Activated naive CD4-positive, alpha-beta T cell treated with anti-CD3 and anti-CD28 coated beads, Interleukin-2, amount 50 U/mL, for 24 hours (primary cell): ENCODE measurements around the gene HDAC10.
"Not testable (repeated sequence)": the region's sequence is repeated elsewhere in the genome, so short reads cannot be mapped to it uniquely, and the experiment has no call there.

ENCODE experiments used
- H3K27ac Mint-ChIP-seq: one replicate; pipeline ENCODE4 v1.8.0; 2021; ENCODE audit warnings: mild to moderate bottlenecking, mixed read lengths
- H3K27me3 Mint-ChIP-seq: one replicate; pipeline ENCODE4 v1.8.0; 2021; ENCODE audit warnings: mixed read lengths
- H3K36me3 Mint-ChIP-seq: one replicate; pipeline ENCODE4 v1.8.0; 2021; ENCODE audit warnings: mixed read lengths
- H3K4me1 Mint-ChIP-seq: one replicate; pipeline ENCODE4 v1.8.0; 2021; ENCODE audit warnings: mixed read lengths
- H3K4me3 Mint-ChIP-seq: one replicate; pipeline ENCODE4 v1.8.0; 2021; ENCODE audit warnings: mild to moderate bottlenecking, mixed read lengths
- H3K9me3 Mint-ChIP-seq: one replicate; pipeline ENCODE4 v1.8.0; 2021; ENCODE audit warnings: mixed read lengths

HDAC10 gene

DNA sequence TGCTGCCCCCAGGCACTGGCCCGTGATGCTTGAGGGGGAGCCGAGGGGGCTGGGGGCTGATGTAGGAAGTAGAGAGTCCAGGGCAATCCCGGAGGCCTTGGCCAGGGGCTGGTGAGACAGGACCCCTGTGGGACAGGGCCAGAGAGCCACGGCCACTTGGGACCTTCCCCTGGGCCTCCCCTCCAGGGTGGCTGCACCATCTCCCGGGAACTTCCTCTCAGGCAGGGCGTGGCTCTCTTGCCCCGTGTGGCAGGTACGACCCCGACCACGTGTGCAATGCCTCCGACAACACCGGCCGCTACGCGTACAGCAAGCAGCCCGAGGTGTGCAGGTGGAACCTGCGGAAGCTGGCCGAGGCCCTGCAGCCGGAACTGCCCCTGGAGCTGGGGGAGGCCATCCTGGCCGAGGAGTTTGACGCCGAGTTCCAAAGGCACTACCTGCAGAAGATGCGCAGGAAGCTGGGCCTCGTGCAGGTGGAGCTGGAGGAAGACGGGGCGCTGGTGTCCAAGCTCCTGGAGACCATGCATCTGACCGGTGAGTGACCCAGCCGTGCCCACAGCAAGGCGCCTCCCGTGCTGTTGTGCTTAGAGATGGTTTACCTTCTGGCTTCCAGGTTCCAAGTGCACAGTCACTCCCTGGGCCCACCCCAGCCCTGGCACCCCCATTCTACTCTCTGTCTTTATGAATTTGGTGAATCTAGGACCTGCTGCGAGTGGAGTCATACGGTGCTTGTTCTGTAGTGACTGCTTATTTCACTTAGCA is 40.5 kb downstream of the HDAC10 start:
- no peak overlapping the region for H3K4me3 Mint-ChIP-seq
- peaks cover 8% of the 10 kb centered on the region for H3K36me3 Mint-ChIP-seq
- peaks cover 25% of the 10 kb centered on the region for H3K4me1 Mint-ChIP-seq
- no peaks in the 10 kb centered on the region for H3K9me3 Mint-ChIP-seq
- no peak overlapping the region for H3K27ac Mint-ChIP-seq
- no peaks in the 10 kb centered on the region for H3K27me3 Mint-ChIP-seq

DNA sequence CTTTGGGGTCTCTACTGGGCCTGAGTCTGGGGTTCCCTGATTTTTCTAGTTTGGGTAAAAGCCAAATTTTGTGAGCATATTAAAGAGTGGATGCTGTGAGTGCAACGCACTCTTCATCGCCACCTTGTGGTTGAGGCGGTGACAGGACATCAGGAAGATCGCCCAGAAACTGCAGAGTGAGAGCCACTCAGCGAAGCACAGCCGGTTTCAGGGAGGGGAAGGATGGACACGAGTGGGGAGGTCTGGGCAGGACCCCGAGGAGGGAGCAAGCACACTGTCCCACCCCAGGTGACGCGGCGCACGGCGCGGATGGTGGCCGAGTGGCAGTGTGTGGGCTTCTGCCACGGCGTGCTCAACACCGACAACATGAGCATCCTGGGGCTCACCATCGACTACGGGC is 41.2 kb downstream of the HDAC10 start:
- H3K27ac Mint-ChIP-seq: peak overlapping the region; percentile 60
- H3K4me1 Mint-ChIP-seq: peaks cover 28% of the 10 kb centered on the region
- H3K27me3 Mint-ChIP-seq: no peaks in the 10 kb centered on the region
- no peak overlapping the region for H3K4me3 Mint-ChIP-seq
- H3K9me3 Mint-ChIP-seq: no peaks in the 10 kb centered on the region
- peaks cover 7% of the 10 kb centered on the region for H3K36me3 Mint-ChIP-seq

DNA sequence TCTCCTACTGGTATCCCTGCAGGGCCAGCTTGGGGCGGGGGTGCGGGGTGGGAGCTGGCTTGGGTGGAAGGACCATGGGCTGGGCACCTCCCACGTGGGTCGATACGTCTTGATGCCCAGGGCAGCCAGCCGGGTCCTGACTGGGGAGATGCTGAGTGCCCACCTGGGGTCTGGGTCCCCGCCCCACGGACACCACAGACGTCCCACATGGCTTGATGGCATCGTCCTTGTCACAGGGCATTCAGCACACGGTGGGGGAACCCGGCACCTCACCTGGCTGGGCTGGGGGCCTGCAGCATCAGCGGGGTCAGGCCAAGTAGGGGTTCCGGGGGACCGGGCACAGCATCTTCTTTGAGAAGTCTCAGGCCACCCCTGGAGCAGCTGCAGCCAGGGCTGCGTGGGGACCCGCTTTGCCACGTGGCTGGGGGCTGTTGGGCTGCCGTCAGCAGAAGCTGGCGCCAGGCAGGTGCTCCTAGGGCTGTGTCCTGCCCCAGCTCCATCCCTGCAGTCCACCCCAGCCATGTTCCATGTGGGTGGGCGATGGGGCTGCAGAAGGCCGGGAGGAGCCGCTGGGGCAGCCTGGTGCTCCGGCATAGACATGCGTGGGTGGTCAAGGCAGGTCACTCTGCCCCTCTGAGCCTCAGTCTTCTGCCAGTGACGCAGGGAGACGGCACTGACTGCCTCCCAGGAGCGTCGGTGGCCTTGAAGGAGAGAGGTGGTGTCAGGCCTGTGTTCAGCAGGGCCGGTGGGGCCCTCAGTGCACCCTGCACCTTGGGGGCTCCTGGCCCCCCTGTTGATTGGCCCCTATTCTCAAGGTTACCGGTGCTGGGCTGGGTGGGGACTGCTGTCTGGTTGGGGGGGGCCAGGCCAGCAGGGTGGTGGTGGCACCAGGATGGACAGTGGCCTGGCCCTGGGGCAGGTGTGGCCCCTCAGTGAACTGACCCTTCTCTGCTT is 41.8 kb downstream of the HDAC10 start:
- H3K4me3 Mint-ChIP-seq: no peak overlapping the region
- peaks cover 5% of the 10 kb centered on the region for H3K36me3 Mint-ChIP-seq
- peak overlapping the region; percentile 60 for H3K27ac Mint-ChIP-seq
- no peaks in the 10 kb centered on the region for H3K9me3 Mint-ChIP-seq
- peaks cover 29% of the 10 kb centered on the region for H3K4me1 Mint-ChIP-seq
- no peaks in the 10 kb centered on the region for H3K27me3 Mint-ChIP-seq

DNA sequence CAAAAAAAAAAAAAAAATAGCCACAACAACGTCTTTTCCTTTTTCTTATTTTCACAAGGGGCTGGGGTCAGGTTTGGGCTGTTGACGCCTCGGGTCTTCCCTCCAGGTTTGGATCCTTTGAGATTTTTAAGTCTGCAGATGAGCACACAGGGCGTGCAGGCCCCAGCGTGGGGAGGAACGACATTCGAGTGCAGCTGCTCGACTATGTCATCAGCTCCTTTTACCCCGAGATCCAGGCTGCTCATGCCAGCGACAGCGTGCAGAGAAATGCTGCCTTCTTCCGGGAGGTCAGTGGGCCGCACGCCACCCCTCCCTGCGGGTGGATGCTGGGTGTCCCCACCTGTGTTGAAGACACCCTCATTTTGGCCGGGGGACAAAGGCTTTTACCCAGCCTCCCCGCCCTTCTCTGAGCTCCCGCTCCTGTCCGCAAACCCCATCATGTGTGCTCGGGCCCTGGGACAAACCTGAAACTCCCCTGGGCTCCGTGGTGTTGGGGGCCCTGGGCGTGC is 42.6 kb downstream of the HDAC10 start:
- H3K4me1 Mint-ChIP-seq: peaks cover 24% of the 10 kb centered on the region
- H3K4me3 Mint-ChIP-seq: no peak overlapping the region
- no peaks in the 10 kb centered on the region for H3K9me3 Mint-ChIP-seq
- H3K36me3 Mint-ChIP-seq: peaks cover 5% of the 10 kb centered on the region
- H3K27me3 Mint-ChIP-seq: no peaks in the 10 kb centered on the region
- H3K27ac Mint-ChIP-seq: no peak overlapping the region

DNA sequence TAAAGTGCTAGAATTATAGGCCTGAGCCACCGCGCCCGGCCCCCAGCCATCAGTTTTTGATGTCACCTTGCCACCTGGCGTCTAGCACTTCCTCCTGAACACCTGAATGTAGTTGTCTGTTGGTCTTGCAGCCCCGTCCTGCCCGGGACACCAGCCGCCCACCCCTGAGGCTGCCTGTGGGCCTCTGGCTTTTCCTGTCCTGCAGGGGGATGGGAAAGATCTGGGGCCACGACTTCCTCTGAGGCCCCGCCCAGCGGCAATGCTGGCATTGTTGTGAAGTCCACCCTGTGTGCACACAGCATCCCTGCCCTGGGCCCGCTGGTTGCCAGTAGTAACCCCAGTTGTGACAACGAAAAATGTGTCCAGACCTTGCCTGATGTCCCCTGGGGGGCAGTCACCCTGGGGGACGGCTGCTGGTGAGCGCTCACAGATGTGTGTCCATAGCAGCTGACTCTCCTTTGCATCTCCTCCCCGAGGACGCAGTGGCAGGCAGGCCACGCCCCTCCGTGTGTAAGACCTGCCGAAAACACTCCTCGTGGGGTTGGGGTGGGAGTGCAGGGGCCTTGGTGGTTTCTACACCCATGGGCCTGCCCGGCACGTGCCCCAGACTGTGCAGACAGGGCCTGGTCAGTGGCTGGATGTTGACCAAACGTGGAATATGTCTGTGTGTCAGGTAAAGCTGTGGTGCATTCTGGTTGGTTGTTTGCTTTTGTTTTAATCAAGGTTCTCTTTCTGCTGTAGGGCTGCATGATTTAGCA is 43.5 kb downstream of the HDAC10 start:
- no peaks in the 10 kb centered on the region for H3K27me3 Mint-ChIP-seq
- no peaks in the 10 kb centered on the region for H3K9me3 Mint-ChIP-seq
- peaks cover 2% of the 10 kb centered on the region for H3K36me3 Mint-ChIP-seq
- H3K4me3 Mint-ChIP-seq: no peak overlapping the region
- peaks cover 21% of the 10 kb centered on the region for H3K4me1 Mint-ChIP-seq
- H3K27ac Mint-ChIP-seq: no peak overlapping the region

DNA sequence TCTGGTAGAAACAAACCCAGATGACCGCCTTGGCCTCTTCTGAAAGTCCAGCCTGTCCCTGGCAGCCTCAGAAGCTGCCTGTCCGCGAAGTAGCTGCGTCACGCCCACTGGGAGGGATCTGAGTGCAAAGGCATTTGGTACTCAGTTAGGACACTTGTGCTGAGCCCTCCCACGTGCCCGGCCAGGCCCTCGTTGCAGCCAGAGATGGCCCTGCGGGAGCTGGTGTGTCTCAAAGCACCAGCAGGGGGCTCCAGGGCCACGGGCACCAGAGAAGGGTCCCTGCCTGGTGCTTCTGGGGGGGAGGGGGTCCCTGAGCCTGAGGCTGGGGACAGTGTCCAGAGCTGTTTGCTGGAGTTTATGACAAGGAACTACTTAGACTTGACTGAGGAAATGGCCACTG is 44.5 kb downstream of the HDAC10 start:
- Mint-ChIP-seq H3K27ac (no peak overlapping the region), H3K4me3 (no peak overlapping the region), H3K27me3 (no peaks in the 10 kb centered on the region), H3K4me1 (peaks cover 28% of the 10 kb centered on the region), H3K36me3 (peaks cover 2% of the 10 kb centered on the region), H3K9me3 (no peaks in the 10 kb centered on the region)

DNA sequence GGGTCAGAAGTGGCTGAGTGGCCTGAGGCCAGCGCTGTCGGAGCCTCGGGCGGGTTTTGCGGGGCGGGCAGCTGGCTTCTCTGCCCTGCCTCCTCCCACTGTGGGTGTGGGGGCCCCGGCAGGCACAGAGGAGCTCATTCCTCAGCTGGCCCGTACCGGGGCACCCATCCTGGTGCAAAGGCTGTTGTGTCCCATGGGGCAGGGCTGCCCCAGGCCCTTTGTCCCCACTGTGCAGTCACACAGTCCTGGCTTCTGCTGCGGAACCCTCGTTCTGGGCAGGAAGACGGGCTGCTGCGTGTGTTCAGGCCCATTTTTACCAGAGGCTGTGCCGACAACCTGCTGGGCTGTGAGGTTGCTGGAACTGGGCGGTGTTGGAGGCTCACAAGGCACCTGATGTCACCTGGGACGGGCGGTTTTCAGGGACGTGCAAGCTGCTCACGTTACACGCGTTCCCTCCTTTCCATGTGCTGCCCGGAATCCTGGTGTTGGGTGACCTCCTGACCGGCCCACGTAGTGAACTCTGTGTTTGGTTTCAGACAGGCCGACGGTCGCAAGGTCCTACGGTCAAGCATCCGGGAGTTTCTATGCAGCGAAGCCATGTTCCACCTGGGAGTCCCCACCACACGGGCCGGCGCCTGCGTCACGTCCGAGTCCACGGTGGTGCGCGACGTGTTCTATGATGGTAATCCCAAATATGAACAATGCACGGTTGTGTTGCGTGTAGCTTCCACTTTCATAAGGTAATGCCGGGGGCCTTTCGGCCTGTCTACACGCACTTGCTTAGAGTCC is 45.1 kb downstream of the HDAC10 start:
- H3K27me3 Mint-ChIP-seq: no peaks in the 10 kb centered on the region
- peaks cover 28% of the 10 kb centered on the region for H3K4me1 Mint-ChIP-seq
- no peak overlapping the region for H3K4me3 Mint-ChIP-seq
- peaks cover 2% of the 10 kb centered on the region for H3K36me3 Mint-ChIP-seq
- no peak overlapping the region for H3K27ac Mint-ChIP-seq
- no peaks in the 10 kb centered on the region for H3K9me3 Mint-ChIP-seq

DNA sequence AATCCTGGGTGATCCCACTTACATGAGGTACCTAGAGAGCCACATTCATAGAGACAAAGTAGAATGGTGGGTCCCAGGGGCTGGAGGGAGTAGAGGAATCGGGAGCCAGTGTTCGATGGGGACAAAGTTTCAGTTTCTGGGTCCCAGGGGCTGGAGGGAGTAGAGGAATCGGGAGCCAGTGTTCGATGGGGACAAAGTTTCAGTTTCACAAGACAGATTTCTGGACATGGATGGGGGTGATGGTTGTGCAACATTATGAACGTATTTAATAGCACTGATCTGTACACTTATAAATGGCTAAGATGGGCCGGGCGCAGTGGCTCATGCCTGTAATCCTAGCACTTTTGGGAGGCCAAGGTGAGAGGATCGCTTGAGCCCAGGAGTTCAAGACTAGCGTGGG is 46.1 kb downstream of the HDAC10 start:
- H3K27ac Mint-ChIP-seq: not testable (repeated sequence)

DNA sequence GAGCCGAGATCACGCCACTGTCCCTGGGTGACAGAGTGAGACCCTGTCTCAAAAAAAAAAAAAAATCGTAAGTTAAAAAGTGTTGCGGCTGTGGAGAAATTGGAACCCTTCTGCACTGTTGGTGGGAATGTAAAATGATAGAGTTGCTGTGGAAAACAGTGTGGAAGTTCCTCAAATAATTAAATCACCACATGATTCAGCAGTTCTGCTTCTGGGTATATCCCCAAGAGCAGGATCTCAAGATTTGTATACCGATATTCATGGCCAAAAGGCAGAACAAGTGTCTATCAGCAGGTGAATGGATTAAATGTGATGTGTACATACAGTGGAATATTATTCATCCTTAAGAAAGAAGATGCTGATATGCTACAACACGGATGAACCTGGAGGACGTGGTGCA is 46.5 kb downstream of the HDAC10 start:
- peaks cover 24% of the 10 kb centered on the region for H3K4me1 Mint-ChIP-seq
- no peaks in the 10 kb centered on the region for H3K9me3 Mint-ChIP-seq
- no peak overlapping the region for H3K27ac Mint-ChIP-seq
- H3K27me3 Mint-ChIP-seq: no peaks in the 10 kb centered on the region
- no peak overlapping the region for H3K4me3 Mint-ChIP-seq
- H3K36me3 Mint-ChIP-seq: no peaks in the 10 kb centered on the region

More for the DNA sequence above, 46.1 kb downstream of the HDAC10 start:
- not testable (repeated sequence) for H3K36me3 Mint-ChIP-seq, H3K9me3 Mint-ChIP-seq, H3K27me3 Mint-ChIP-seq, H3K4me3 Mint-ChIP-seq
- peaks cover 27% of the 10 kb centered on the region for H3K4me1 Mint-ChIP-seq

DNA sequence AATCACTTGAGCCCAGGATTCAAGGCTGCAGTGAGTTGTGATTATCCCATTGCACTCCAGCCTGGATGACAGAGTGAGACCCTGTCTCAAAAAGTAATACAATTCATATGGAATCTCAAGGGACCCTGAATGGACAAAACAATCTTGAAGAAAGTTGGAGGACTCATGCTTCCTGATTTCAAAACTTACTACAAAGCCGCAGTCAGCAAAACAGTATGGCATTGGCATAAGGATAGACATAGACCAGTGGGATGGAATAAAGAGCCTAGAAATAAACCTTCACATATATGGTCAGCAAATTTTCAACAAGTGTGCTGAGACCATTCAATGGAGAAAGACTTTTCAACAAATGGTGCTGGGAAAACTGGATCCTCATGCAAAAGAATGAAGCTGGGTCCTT is 47.8 kb downstream of the HDAC10 start:
- Mint-ChIP-seq H3K27ac (peak overlapping the region; percentile 85), H3K4me1 (peaks cover 27% of the 10 kb centered on the region), H3K27me3 (no peaks in the 10 kb centered on the region), H3K4me3 (no peak overlapping the region), H3K9me3 (no peaks in the 10 kb centered on the region), H3K36me3 (no peaks in the 10 kb centered on the region)

DNA sequence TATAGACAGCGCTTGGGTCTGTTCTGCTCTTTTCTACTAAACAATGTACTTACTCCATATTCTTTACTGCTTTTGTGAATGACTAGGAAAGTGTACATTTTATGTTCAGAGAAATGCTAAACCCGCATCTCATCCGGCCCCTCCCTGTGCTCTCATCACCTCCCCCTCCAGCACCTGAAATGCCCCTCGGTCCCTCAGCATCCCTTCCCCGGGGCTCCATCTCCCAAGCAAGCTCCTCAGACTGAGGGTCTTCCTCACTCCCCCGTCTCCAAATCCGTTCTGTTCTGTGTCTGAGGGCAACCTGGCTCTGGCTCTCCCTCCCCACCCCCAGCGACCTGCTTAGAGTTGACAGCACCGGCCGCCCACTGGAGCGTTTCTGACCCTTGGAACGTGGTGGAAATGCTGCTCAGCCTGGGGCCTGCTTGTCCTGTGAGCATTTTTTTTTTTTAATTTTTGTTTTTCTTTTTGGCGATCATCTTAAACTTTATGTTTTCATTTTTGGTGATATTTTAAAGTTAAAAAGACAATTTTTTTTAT is 48.9 kb downstream of the HDAC10 start:
- Mint-ChIP-seq H3K27me3 (no peaks in the 10 kb centered on the region), H3K36me3 (no peaks in the 10 kb centered on the region), H3K4me1 (peaks cover 27% of the 10 kb centered on the region), H3K9me3 (no peaks in the 10 kb centered on the region), H3K27ac (no peak overlapping the region), H3K4me3 (peak overlapping the region; percentile 88)

DNA sequence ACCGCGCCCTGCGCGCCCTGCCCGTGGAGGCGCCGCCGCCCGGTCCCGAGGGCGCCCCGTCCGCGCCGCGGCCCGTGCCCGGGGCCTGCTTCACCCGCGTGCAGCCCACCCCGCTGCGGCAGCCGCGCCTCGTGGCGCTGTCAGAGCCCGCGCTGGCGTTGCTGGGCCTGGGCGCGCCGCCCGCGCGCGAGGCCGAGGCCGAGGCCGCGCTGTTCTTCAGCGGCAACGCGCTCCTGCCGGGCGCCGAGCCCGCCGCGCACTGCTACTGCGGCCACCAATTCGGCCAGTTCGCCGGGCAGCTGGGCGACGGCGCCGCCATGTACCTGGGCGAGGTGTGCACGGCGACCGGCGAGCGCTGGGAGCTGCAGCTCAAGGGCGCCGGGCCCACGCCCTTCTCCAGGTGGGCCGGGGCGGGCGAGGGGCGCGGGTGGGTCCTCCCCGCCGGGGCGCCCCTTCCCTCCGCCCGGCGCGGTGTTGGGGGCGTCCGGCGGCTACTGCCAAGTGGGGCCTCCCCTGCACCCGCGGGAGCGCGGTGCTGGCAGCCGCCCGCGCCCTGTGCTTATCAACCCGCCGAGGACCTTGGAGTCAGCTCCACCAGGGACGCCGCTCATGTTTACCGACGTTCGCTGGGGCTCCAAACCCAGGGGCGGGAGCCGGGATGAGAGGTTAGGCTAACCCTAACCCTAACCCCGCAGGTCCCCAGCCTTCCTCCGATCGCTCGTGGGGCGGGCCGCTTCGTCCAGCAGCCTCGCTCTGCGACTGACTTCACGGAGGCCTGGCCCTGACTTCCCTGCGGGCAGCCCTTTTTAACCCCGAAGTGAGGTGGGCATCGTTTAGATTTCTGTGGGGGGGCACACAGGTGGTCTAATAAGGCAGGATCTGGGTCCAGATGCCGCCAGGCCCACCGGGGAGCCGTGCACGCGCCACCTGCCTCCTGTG is 49.6 kb downstream of the HDAC10 start:
- H3K27me3 Mint-ChIP-seq: no peaks in the 10 kb centered on the region
- H3K27ac Mint-ChIP-seq: no peak overlapping the region
- H3K9me3 Mint-ChIP-seq: no peaks in the 10 kb centered on the region
- no peaks in the 10 kb centered on the region for H3K36me3 Mint-ChIP-seq
- peak overlapping the region; percentile 88 for H3K4me3 Mint-ChIP-seq
- peaks cover 27% of the 10 kb centered on the region for H3K4me1 Mint-ChIP-seq

DNA sequence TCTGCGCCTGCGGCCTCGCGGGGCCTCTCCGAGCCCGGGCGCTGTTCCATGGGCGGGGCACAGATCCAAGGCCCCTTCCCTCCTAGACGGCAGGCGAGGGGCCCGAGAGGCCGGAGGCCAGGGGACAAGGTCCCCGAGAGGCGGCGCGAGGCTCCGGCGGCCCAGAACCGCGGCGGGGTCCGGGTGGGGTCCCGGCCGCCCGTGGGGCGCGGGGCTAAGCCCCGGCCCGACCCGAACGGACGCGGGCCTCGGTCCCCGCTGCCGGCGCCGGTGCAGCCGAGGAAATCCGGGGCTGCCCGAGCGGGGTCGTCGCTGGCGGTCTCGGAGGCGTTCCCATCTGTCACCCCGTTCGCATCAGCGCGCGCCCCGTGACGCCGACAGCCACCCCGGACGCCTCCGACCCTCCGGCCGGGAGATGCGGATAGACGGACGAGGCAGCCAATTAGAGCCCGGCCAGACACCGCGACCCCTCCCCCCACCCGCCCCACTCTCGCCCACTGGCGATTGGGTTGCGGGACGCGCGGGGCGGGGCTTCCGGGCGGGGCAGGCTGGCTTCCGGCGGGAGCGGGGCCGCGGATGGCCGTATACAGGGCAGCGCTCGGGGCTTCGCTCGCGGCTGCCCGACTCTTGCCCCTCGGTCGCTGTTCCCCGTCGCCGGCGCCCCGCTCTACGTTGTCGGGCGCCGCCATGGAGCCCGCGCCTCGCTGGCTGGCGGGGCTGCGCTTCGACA is 50.4 kb downstream of the HDAC10 start, which contains the start of gene SELENOO:
TSS of gene SELENOO (plus strand) at position 551 of the 730 bp plus-strand sequence. CDS start at position 577, 26 bp downstream.
- H3K36me3 Mint-ChIP-seq: no peaks in the 10 kb centered on the region
- peaks cover 27% of the 10 kb centered on the region for H3K4me1 Mint-ChIP-seq
- peak within 1 kb of the TSS; percentile 62 for H3K27ac Mint-ChIP-seq
- peak within 1 kb of the TSS; percentile 88 for H3K4me3 Mint-ChIP-seq
- no peaks in the 10 kb centered on the region for H3K9me3 Mint-ChIP-seq
- H3K27me3 Mint-ChIP-seq: no peaks in the 10 kb centered on the region
